ENCODE data around the gene LAMA5.

LAMA5 gene

GRCh38 chr20:62393335-62393665 is 26.2 kb upstream of the LAMA5 start:
- no peaks in the 10 kb centered on the region for H3K9me3 ChIP-seq (ENCODE audit: insufficient read depth, low read length, severe bottlenecking)
- H3K27ac ChIP-seq (ENCODE audit: low read length) = no peak overlapping the region
- peaks cover 47% of the 10 kb centered on the region for H4K20me1 ChIP-seq (ENCODE audit: insufficient read depth, low read length)
- H3K4me2 ChIP-seq (ENCODE audit: insufficient read depth, low read length) = no peak overlapping the region
- peaks cover 15% of the 10 kb centered on the region for H3K79me2 ChIP-seq (ENCODE audit: insufficient read depth, low read length)
- DNase-seq (no peak), ATAC-seq (ENCODE audit: insufficient read depth, low read depth) (no peak)
- no peak overlapping the region for H3K9ac ChIP-seq (ENCODE audit: low read depth, low read length)
- no peak overlapping the region for H3K4me3 ChIP-seq (ENCODE audit: low read depth in 1 of 2, low read length in 2 of 2)
- no peaks in the 10 kb centered on the region for H3K27me3 ChIP-seq (ENCODE audit: insufficient read depth, low read length, poor library complexity)
- H2AFZ ChIP-seq (ENCODE audit: low read depth, low read length) = no peak overlapping the region
- peaks cover 58% of the 10 kb centered on the region for H3K36me3 ChIP-seq (ENCODE audit: insufficient read depth, low read length)
- peaks cover 14% of the 10 kb centered on the region for H3K4me1 ChIP-seq (ENCODE audit: insufficient read depth, low read length)
- TF ChIP-seq, protein P1, sequence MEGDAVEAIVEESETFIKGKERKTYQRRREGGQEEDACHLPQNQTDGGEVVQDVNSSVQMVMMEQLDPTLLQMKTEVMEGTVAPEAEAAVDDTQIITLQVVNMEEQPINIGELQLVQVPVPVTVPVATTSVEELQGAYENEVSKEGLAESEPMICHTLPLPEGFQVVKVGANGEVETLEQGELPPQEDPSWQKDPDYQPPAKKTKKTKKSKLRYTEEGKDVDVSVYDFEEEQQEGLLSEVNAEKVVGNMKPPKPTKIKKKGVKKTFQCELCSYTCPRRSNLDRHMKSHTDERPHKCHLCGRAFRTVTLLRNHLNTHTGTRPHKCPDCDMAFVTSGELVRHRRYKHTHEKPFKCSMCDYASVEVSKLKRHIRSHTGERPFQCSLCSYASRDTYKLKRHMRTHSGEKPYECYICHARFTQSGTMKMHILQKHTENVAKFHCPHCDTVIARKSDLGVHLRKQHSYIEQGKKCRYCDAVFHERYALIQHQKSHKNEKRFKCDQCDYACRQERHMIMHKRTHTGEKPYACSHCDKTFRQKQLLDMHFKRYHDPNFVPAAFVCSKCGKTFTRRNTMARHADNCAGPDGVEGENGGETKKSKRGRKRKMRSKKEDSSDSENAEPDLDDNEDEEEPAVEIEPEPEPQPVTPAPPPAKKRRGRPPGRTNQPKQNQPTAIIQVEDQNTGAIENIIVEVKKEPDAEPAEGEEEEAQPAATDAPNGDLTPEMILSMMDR (IDR thresholded peaks at IDR 0.05; ENCODE audit: borderline replicate concordance, extremely low read depth, low read length, poor library complexity, severe bottlenecking) = no peak
- no peak for TF ChIP-seq EZH2 (IDR thresholded peaks at IDR 0.05; ENCODE audit: borderline replicate concordance, low read depth, low read length, severe bottlenecking)

GRCh38 chr20:62392621-62393334 is 25.7 kb upstream of the LAMA5 start:
- peaks cover 61% of the 10 kb centered on the region for H3K36me3 ChIP-seq (ENCODE audit: insufficient read depth, low read length)
- DNase-seq (no peak), ATAC-seq (ENCODE audit: insufficient read depth, low read depth) (0 out of 3 replicates have a peak, but pooled peaks have one; percentile 3)
- no peaks in the 10 kb centered on the region for H3K27me3 ChIP-seq (ENCODE audit: insufficient read depth, low read length, poor library complexity)
- no peak overlapping the region for H3K4me3 ChIP-seq (ENCODE audit: low read depth in 1 of 2, low read length in 2 of 2)
- no peak overlapping the region for H2AFZ ChIP-seq (ENCODE audit: low read depth, low read length)
- TF ChIP-seq, protein P1 (IDR thresholded peaks at IDR 0.05; ENCODE audit: borderline replicate concordance, extremely low read depth, low read length, poor library complexity, severe bottlenecking) = no peak
- no peak for TF ChIP-seq EZH2 (IDR thresholded peaks at IDR 0.05; ENCODE audit: borderline replicate concordance, low read depth, low read length, severe bottlenecking)
- peaks cover 53% of the 10 kb centered on the region for H4K20me1 ChIP-seq (ENCODE audit: insufficient read depth, low read length)
- no peak overlapping the region for H3K27ac ChIP-seq (ENCODE audit: low read length)
- no peak overlapping the region for H3K9ac ChIP-seq (ENCODE audit: low read depth, low read length)
- peaks cover 19% of the 10 kb centered on the region for H3K4me1 ChIP-seq (ENCODE audit: insufficient read depth, low read length)
- no peaks in the 10 kb centered on the region for H3K9me3 ChIP-seq (ENCODE audit: insufficient read depth, low read length, severe bottlenecking)
- no peak overlapping the region for H3K4me2 ChIP-seq (ENCODE audit: insufficient read depth, low read length)
- peaks cover 20% of the 10 kb centered on the region for H3K79me2 ChIP-seq (ENCODE audit: insufficient read depth, low read length)

GRCh38 chr20:62392077-62392418 is 24.9 kb upstream of the LAMA5 start:
- no peak overlapping the region for H2AFZ ChIP-seq (ENCODE audit: low read depth, low read length)
- ATAC-seq (ENCODE audit: insufficient read depth, low read depth) (no peak), DNase-seq (no peak)
- no peak for TF ChIP-seq EZH2 (IDR thresholded peaks at IDR 0.05; ENCODE audit: borderline replicate concordance, low read depth, low read length, severe bottlenecking)
- TF ChIP-seq, protein P1 (IDR thresholded peaks at IDR 0.05; ENCODE audit: borderline replicate concordance, extremely low read depth, low read length, poor library complexity, severe bottlenecking) = no peak
- H3K4me2 ChIP-seq (ENCODE audit: insufficient read depth, low read length) = no peak overlapping the region
- H3K4me1 ChIP-seq (ENCODE audit: insufficient read depth, low read length) = peaks cover 23% of the 10 kb centered on the region
- no peaks in the 10 kb centered on the region for H3K9me3 ChIP-seq (ENCODE audit: insufficient read depth, low read length, severe bottlenecking)
- no peak overlapping the region for H3K27ac ChIP-seq (ENCODE audit: low read length)
- peaks cover 68% of the 10 kb centered on the region for H3K36me3 ChIP-seq (ENCODE audit: insufficient read depth, low read length)
- peaks cover 28% of the 10 kb centered on the region for H3K79me2 ChIP-seq (ENCODE audit: insufficient read depth, low read length)
- H3K27me3 ChIP-seq (ENCODE audit: insufficient read depth, low read length, poor library complexity) = no peaks in the 10 kb centered on the region
- peaks cover 60% of the 10 kb centered on the region for H4K20me1 ChIP-seq (ENCODE audit: insufficient read depth, low read length)
- no peak overlapping the region for H3K4me3 ChIP-seq (ENCODE audit: low read depth in 1 of 2, low read length in 2 of 2)
- H3K9ac ChIP-seq (ENCODE audit: low read depth, low read length) = no peak overlapping the region
